K562 (cell line): ENCODE measurements around the gene PYGM. TPM values are rescaled to one million over a fixed set of nuclear protein-coding genes. Genes with fewer than 3 reads are reported as not detected.

Experiments
- CBFB ChIP-seq: sonication (generic); formaldehyde crosslinking; IDR thresholded peaks from 2 replicates; pipeline ENCODE4 v1.4.0; 2020; ENCODE audit warnings: mild to moderate bottlenecking, missing genetic modification reagents
- CBX5 ChIP-seq: IDR thresholded peaks from 2 replicates; pipeline ENCODE4 v1.6.1; 2014; ENCODE audit warnings: low read depth, borderline replicate concordance
- CBX8 ChIP-seq: fragments of 200-600 bp; sonication (generic); IDR thresholded peaks from 2 replicates; pipeline ENCODE4 v1.6.1; 2012; ENCODE audit warnings: borderline replicate concordance, mixed run types, low read depth, mild to moderate bottlenecking, moderate library complexity, mixed read lengths, low read length, control low read depth, inconsistent platforms; ENCODE audit not compliant: poor library complexity, severe bottlenecking; ENCODE audit errors: extremely low read depth
- CHCHD3 ChIP-seq: fragments of 250-450 bp; sonication (Bioruptor Pico); IDR thresholded peaks from 2 replicates; pipeline ENCODE4 v2.1.2; 2022; ENCODE audit warnings: mild to moderate bottlenecking
- NFE2 ChIP-seq: IDR thresholded peaks from 2 replicates; pipeline ENCODE4 v1.6.1; 2014; ENCODE audit warnings: antibody characterized with exemption, low read depth
- NR2C2 ChIP-seq, 2 experiments: fragments of 200-800 bp in 1 of 2; sonication (Bioruptor generic) in 1 of 2; sonication (generic) in 1 of 2; formaldehyde crosslinking in 1 of 2; IDR thresholded peaks; 2 replicates each; pipeline versions ENCODE4 v1.6.1 to v1.8.0; 2016 to 2022; ENCODE audit warnings: mild to moderate bottlenecking in 1 of 2, missing compliant biosample characterization in 1 of 2, missing genetic modification characterization in 1 of 2, missing genetic modification reagents in 1 of 2
- POLR3A ChIP-seq: IDR thresholded peaks from 2 replicates; pipeline ENCODE4 v1.6.1; 2011; ENCODE audit warnings: borderline replicate concordance, mild to moderate bottlenecking, moderate library complexity; ENCODE audit not compliant: insufficient read length, insufficient read depth; ENCODE audit errors: extremely low read depth
- RAD21 ChIP-seq, 2 experiments: fragments of 250-450 bp in 1 of 2; fragments of 450-650 bp in 1 of 2; sonication (Bioruptor Pico) in 1 of 2; formaldehyde crosslinking in 1 of 2; IDR thresholded peaks in 1 of 2; conservative IDR thresholded peaks in 1 of 2; 2 replicates each; pipeline versions ENCODE4 v1.4.0 to v1.8.0; 2020 to 2022; ENCODE audit warnings: mild to moderate bottlenecking in 2 of 2, moderate library complexity in 1 of 2
- SAP30 ChIP-seq: fragments of 200-600 bp; sonication (generic); IDR thresholded peaks from 2 replicates; pipeline ENCODE4 v1.6.1; 2012; ENCODE audit warnings: borderline replicate concordance, low read depth, mild to moderate bottlenecking, moderate library complexity, low read length, control low read depth, inconsistent platforms; ENCODE audit not compliant: insufficient read depth, poor library complexity, severe bottlenecking
- TARDBP ChIP-seq: fragments of 450-650 bp; IDR thresholded peaks from 2 replicates; pipeline ENCODE4 v1.6.1; 2016
- TCF15 ChIP-seq: fragments of 250-450 bp; sonication (Bioruptor Pico); IDR thresholded peaks from 2 replicates; pipeline ENCODE4 v1.8.0; 2022; ENCODE audit warnings: moderate library complexity, mild to moderate bottlenecking, inconsistent platforms
- TFAM ChIP-seq: fragments of 250-450 bp; sonication (Bioruptor Pico); conservative IDR thresholded peaks from 2 replicates; pipeline ENCODE4 v1.5.0; 2021; ENCODE audit warnings: mild to moderate bottlenecking, moderate library complexity
- ZNF583 ChIP-seq: fragments of 250-450 bp; sonication (Bioruptor Pico); IDR thresholded peaks from 2 replicates; pipeline ENCODE4 v1.4.0; 2020
- ZNF695 ChIP-seq: fragments of 450-650 bp; formaldehyde crosslinking; IDR thresholded peaks from 2 replicates; pipeline ENCODE4 v1.4.0; 2020; ENCODE audit warnings: mild to moderate bottlenecking, moderate library complexity
- ZNF717 ChIP-seq: fragments of 250-450 bp; sonication (Bioruptor Pico); IDR thresholded peaks from 2 replicates; pipeline ENCODE4 v1.5.0; 2021
- polyA plus RNA-seq, 8 experiments: library from polyadenylated mRNA; depleted of rRNA in 4 of 8; stranded (reverse) in 5 of 8; unstranded in 3 of 8; fragments of >200 nt; fragmentation: Nextera tagmentation in 2 of 8; fragmentation: Illumina TruSeq in 1 of 8; extraction: Ambion mirVana in 2 of 8; extraction: Trizol in 1 of 8; gene quantifications; 2 replicates each; pipeline versions ENCODE4 v1.2.1 to v1.2.3, GENCODE V29; 2011 to 2014; ENCODE audit warnings: inconsistent platforms in 1 of 8, missing spikeins in 1 of 8
- total RNA-seq, 7 experiments: library from RNA; depleted of rRNA in 6 of 7; stranded (reverse); fragments of >200 nt in 6 of 7; fragmentation: Illumina TruSeq in 2 of 7; extraction: Trizol in 2 of 7; gene quantifications; 2 replicates each; pipeline versions ENCODE4 v1.2.1 to v1.2.3, GENCODE V29; 2011 to 2021; ENCODE audit warnings: low replicate concordance in 1 of 7
- TF ChIP-seq, protein P1 (sequence below): sonication (generic); formaldehyde crosslinking; IDR thresholded peaks from 2 replicates; pipeline ENCODE4 v1.8.1; 2022; ENCODE audit warnings: missing genetic modification reagents
- TF ChIP-seq, protein P2 (sequence below): sonication (generic); formaldehyde crosslinking; IDR thresholded peaks from 2 replicates; pipeline ENCODE4 v1.8.0; 2022; ENCODE audit warnings: mild to moderate bottlenecking, missing genetic modification reagents, borderline replicate concordance
- TF ChIP-seq, protein P3 (sequence below): fragments of 250-450 bp; sonication (Bioruptor Pico); IDR thresholded peaks from 2 replicates; pipeline ENCODE4 v1.8.0; 2022; ENCODE audit warnings: inconsistent platforms
- TF ChIP-seq, protein P4 (sequence below), 2 experiments: IDR thresholded peaks; 2 replicates each; pipeline ENCODE4 v1.6.1; 2011; ENCODE audit warnings: borderline replicate concordance in 1 of 2, control low read depth in 1 of 2, low read depth in 1 of 2, low read length in 1 of 2, mild to moderate bottlenecking in 1 of 2, mixed read lengths in 1 of 2, moderate library complexity in 1 of 2; ENCODE audit not compliant: insufficient read depth in 1 of 2, insufficient read length in 1 of 2, poor library complexity in 1 of 2, severe bottlenecking in 1 of 2; ENCODE audit errors: extremely low read depth in 1 of 2

The PYGM gene
- total and polyA plus RNA-seq, 9 of the 15 experiments (the other 6 are each of a cell fraction or from before 2014, with no cell fraction given) = 0.07 to 1.5 (median 0.68) TPM

DNA sequence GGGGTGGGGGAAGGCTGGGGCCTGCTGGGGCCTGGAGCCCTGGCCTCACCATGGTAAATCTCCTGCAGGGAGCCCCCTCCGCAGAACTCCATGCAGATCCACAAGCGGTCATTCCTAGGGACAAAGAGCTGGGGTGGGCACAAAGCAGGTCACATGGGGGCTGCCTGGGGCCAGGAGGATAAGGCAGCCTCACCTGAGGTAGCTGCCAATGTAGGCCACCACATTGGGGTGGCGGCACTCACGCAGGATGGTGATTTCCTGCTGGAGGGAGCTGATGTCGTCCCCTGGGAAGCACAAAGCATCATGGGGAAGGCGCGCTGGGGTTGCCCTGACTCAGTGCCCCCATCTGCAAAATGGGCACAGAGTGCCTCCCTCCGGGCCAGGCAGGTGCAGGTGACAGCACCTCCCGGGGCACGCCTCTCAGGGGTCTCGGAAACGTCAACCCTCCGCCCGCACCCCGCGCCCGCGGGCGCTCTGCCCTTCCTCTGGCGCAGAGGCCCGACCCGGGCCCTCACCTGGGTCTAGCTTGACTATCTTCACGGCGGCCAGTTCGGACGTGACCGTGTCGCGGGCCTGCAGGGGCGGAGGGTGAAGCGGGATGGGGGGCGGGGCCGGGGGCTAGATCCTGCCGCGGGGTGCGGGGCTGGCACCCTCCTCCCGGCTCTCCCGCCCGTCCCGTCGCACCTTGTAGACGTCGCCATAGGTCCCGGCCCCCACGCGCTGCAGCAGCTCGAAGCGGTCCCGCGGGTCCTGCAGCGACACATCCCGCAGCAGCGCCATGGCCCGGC is 42.8 kb upstream of the PYGM start (continued):
- no peak for TF ChIP-seq CBX8
- no peak for TF ChIP-seq CHCHD3 (CRISPR knock-in tag)
- TF ChIP-seq TARDBP = no peak
- no peak for TF ChIP-seq CBX5
- peak; percentile 24 for TF ChIP-seq SAP30
- TF ChIP-seq TFAM (CRISPR knock-in tag) = no peak
- no peak for TF ChIP-seq ZNF583 (CRISPR knock-in tag)
- TF ChIP-seq NR2C2 (CRISPR knock-in tag; IDR thresholded peaks at IDR 0.05) = no peak
- TF ChIP-seq NR2C2 (tag; IDR thresholded peaks at IDR 0.05) = no peak
- TF ChIP-seq, protein P1, sequence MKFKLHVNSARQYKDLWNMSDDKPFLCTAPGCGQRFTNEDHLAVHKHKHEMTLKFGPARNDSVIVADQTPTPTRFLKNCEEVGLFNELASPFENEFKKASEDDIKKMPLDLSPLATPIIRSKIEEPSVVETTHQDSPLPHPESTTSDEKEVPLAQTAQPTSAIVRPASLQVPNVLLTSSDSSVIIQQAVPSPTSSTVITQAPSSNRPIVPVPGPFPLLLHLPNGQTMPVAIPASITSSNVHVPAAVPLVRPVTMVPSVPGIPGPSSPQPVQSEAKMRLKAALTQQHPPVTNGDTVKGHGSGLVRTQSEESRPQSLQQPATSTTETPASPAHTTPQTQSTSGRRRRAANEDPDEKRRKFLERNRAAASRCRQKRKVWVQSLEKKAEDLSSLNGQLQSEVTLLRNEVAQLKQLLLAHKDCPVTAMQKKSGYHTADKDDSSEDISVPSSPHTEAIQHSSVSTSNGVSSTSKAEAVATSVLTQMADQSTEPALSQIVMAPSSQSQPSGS (CRISPR knock-in tag) = no peak
- TF ChIP-seq, protein P2, sequence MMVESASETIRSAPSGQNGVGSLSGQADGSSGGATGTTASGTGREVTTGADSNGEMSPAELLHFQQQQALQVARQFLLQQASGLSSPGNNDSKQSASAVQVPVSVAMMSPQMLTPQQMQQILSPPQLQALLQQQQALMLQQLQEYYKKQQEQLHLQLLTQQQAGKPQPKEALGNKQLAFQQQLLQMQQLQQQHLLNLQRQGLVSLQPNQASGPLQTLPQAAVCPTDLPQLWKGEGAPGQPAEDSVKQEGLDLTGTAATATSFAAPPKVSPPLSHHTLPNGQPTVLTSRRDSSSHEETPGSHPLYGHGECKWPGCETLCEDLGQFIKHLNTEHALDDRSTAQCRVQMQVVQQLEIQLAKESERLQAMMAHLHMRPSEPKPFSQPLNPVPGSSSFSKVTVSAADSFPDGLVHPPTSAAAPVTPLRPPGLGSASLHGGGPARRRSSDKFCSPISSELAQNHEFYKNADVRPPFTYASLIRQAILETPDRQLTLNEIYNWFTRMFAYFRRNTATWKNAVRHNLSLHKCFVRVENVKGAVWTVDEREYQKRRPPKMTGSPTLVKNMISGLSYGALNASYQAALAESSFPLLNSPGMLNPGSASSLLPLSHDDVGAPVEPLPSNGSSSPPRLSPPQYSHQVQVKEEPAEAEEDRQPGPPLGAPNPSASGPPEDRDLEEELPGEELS = no peak
- TF ChIP-seq, protein P3, sequence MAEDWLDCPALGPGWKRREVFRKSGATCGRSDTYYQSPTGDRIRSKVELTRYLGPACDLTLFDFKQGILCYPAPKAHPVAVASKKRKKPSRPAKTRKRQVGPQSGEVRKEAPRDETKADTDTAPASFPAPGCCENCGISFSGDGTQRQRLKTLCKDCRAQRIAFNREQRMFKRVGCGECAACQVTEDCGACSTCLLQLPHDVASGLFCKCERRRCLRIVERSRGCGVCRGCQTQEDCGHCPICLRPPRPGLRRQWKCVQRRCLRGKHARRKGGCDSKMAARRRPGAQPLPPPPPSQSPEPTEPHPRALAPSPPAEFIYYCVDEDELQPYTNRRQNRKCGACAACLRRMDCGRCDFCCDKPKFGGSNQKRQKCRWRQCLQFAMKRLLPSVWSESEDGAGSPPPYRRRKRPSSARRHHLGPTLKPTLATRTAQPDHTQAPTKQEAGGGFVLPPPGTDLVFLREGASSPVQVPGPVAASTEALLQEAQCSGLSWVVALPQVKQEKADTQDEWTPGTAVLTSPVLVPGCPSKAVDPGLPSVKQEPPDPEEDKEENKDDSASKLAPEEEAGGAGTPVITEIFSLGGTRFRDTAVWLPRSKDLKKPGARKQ (CRISPR knock-in tag) = no peak
- TF ChIP-seq RAD21 (CRISPR knock-in tag; conservative IDR thresholded peaks at IDR 0.05 in 1 of 2, IDR thresholded peaks at IDR 0.05 in 1 of 2) = no peak
- no peak for TF ChIP-seq NFE2
- no peak for TF ChIP-seq TCF15 (CRISPR knock-in tag)
- TF ChIP-seq, protein P4, sequence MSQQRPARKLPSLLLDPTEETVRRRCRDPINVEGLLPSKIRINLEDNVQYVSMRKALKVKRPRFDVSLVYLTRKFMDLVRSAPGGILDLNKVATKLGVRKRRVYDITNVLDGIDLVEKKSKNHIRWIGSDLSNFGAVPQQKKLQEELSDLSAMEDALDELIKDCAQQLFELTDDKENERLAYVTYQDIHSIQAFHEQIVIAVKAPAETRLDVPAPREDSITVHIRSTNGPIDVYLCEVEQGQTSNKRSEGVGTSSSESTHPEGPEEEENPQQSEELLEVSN (IDR thresholded peaks at IDR 0.05; ENCODE audit: borderline replicate concordance in 1 of 2, extremely low read depth in 1 of 2, insufficient read depth in 1 of 2, insufficient read length in 1 of 2, low read depth in 1 of 2, low read length in 1 of 2, poor library complexity in 1 of 2, severe bottlenecking in 1 of 2) = peak in 1 of 2 experiments; percentile 85
- no peak for TF ChIP-seq POLR3A
- TF ChIP-seq ZNF695 (CRISPR knock-in tag) = no peak
- no peak for TF ChIP-seq ZNF717 (CRISPR knock-in tag)
- no peak for TF ChIP-seq CBFB (CRISPR knock-in tag)
